A673 (cell line): Measurements from ENCODE around the gene MYH4. TPM values are rescaled to one million over a fixed set of nuclear protein-coding genes. Genes with fewer than 3 reads are reported as not detected.
A peak's percentile ranks its signal among the peaks of the same experiment; 100 is the strongest.

ENCODE experiments used
- Bru-seq: library from RNA; stranded (reverse); fragments of 400-500 nt; gene quantifications from one replicate; lab custom pipeline; 2021; lab: Mats Ljungman, UMichigan
- BruChase-seq, 2 experiments: library from RNA; stranded (reverse); fragments of 400-500 nt; gene quantifications; one replicate each; lab custom pipeline; 2021; lab: Mats Ljungman, UMichigan
- BruUV-seq: library from RNA; stranded (reverse); fragments of 400-500 nt; replicated peaks from 2 replicates; lab custom pipeline; 2021; lab: Mats Ljungman, UMichigan
- CTCF ChIA-PET: fragments of 300-600 bp; sonication (Branson Sonifier 250); formaldehyde crosslinking; loops from one replicate; lab custom pipeline; 2022; ENCODE audit warnings: antibody characterized with exemption; lab: Charles Lee
- POLR2A ChIA-PET: fragments of 300-600 bp; sonication (Branson Sonifier 250); formaldehyde crosslinking; loops from one replicate; lab custom pipeline; 2022; ENCODE audit warnings: antibody characterized with exemption; ENCODE audit not compliant: low non-redundant PET; lab: Charles Lee
- DNase-seq: peaks from one replicate; pipeline ENCODE4 v3.0.0-alpha.2; 2015; ENCODE audit warnings: low spot score
- H3K27ac ChIP-seq: fragments of 200-600 bp; sonication (generic); 2 replicates; pipeline ENCODE4 v1.5.1; 2016; ENCODE audit warnings: mixed run types, low read depth, mild to moderate bottlenecking, mixed read lengths, antibody characterized with exemption, low read length; ENCODE audit not compliant: poor library complexity, severe bottlenecking
- H3K27me3 ChIP-seq: fragments of 200-600 bp; sonication (generic); replicated peaks from 2 replicates; pipeline ENCODE4 v1.6.1; 2017; ENCODE audit warnings: mixed run types, low read depth, mild to moderate bottlenecking, mixed read lengths, antibody characterized with exemption, low read length; ENCODE audit not compliant: insufficient read depth, poor library complexity
- H3K36me3 ChIP-seq: fragments of 200-600 bp; sonication (generic); 2 replicates; pipeline ENCODE4 v1.6.1; 2016; ENCODE audit warnings: mixed run types, mild to moderate bottlenecking, mixed read lengths, antibody characterized with exemption, low read length; ENCODE audit not compliant: insufficient read depth, poor library complexity, severe bottlenecking
- H3K4me1 ChIP-seq: fragments of 200-600 bp; sonication (generic); 2 replicates; pipeline ENCODE4 v1.6.1; 2017; ENCODE audit warnings: mixed run types, mild to moderate bottlenecking, mixed read lengths, antibody characterized with exemption, low read length; ENCODE audit not compliant: insufficient read depth, poor library complexity, severe bottlenecking
- H3K4me3 ChIP-seq: fragments of 200-600 bp; sonication (generic); 2 replicates; pipeline ENCODE4 v1.5.1; 2016; ENCODE audit warnings: low read depth, mixed run types, mild to moderate bottlenecking, mixed read lengths, low read length; ENCODE audit not compliant: poor library complexity, severe bottlenecking
- H3K9me3 ChIP-seq: fragments of 200-600 bp; sonication (generic); 2 replicates; pipeline ENCODE4 v1.6.1; 2016; ENCODE audit warnings: mixed run types, low read depth, mild to moderate bottlenecking, mixed read lengths, antibody characterized with exemption, low read length; ENCODE audit not compliant: poor library complexity, severe bottlenecking
- CTCF ChIP-seq: fragments of 300-800, 200-600 bp; sonication (generic); conservative IDR thresholded peaks from 2 replicates; pipeline ENCODE4 v1.5.1; 2017; ENCODE audit warnings: low read depth, mild to moderate bottlenecking, antibody characterized with exemption, low read length, moderate library complexity, mixed read lengths
- EZH2 ChIP-seq: fragments of 200-600 bp; sonication (generic); IDR thresholded peaks from 2 replicates; pipeline ENCODE4 v1.6.1; 2017; ENCODE audit warnings: borderline replicate concordance, low read depth, mild to moderate bottlenecking, mixed read lengths, antibody characterized with exemption, low read length; ENCODE audit not compliant: poor library complexity, severe bottlenecking
- intact Hi-C: fragments of 100-400 bp; cut with micrococcal nuclease; formaldehyde crosslinking; loops from one replicate; pipeline ENCODE4 v1.10.0; 2022; ENCODE audit not compliant: unreplicated experiment
- long read RNA-seq: library from polyadenylated mRNA; stranded (forward); transcript quantifications from one replicate; pipeline ENCODE4 v2.0.0, GENCODE V29; 2022
- total RNA-seq: library from RNA; stranded (reverse); gene quantifications from 2 replicates; pipeline ENCODE4 v1.2.3, GENCODE V29; 2021

MYH4 gene
- total RNA-seq = 0.15 and 0.59 TPM in 2 replicates
- percentile 36 among the genes with signal in this experiment for Bru-seq, nascent RNA
- percentile 34 among the genes with signal in this experiment for BruChase-seq, experiment 1, labeled RNA remaining after a 2-hour chase
- percentile 26 among the genes with signal in this experiment for BruChase-seq, experiment 2, labeled RNA remaining after a 6-hour chase
- long read RNA-seq = 0 reads

- POLR2A ChIA-PET = no interaction called here
- H3K27me3 ChIP-seq = peaks cover 11% of the 10 kb centered on the region
- H3K27ac ChIP-seq = no peak within 1 kb of the TSS
- intact Hi-C loops = no loop called here
- DNase-seq = no peak
- BruUV-seq = no TSS peak
- H3K36me3 ChIP-seq = no peaks in the 10 kb centered on the region
- H3K9me3 ChIP-seq = no peaks in the 10 kb centered on the region
- TF ChIP-seq CTCF (no peak), EZH2 (no peak)
- CTCF ChIA-PET = no interaction called here
- H3K4me1 ChIP-seq = no peaks in the 10 kb centered on the region
- no peak within 1 kb of the TSS for H3K4me3 ChIP-seq
These were observed at the start of gene MYH4 for GRCh38 chr17:10469459-10469858. TSS of gene MYH4 (minus strand) at chr17:10469559. CDS start at chr17:10466745, 2,814 bp downstream.

GRCh38 chr17:10518271-10519037, 49.1 kb upstream of the MYH4 start, which contains the start of gene MYH1:
TSS of gene MYH1 (minus strand) at chr17:10518542. CDS start at chr17:10516642, 1,900 bp downstream.
- H3K4me3 ChIP-seq = no peak within 1 kb of the TSS
- intact Hi-C loops = no loop called here
- CTCF ChIA-PET = no interaction called here

GRCh38 chr17:10516638-10517037, 47.3 kb upstream of the MYH4 start:
- TF ChIP-seq CTCF (no peak), EZH2 (no peak)
- ChIA-PET CTCF (no interaction called here), POLR2A (no interaction called here)
- Histone ChIP-seq H3K36me3 (no peaks in the 10 kb centered on the region), H3K9me3 (no peaks in the 10 kb centered on the region), H3K27ac (no peak overlapping the region), H3K27me3 (peaks cover 26% of the 10 kb centered on the region), H3K4me1 (no peaks in the 10 kb centered on the region), H3K4me3 (no peak overlapping the region)
- intact Hi-C loops = no loop called here
- no TSS peak for BruUV-seq
- DNase-seq = no peak

More at GRCh38 chr17:10518271-10519037, 49.1 kb upstream of the MYH4 start, which contains the start of gene MYH1:
- DNase-seq = no peak
- Histone ChIP-seq H3K4me1 (no peaks in the 10 kb centered on the region), H3K27ac (no peak within 1 kb of the TSS), H3K27me3 (peaks cover 33% of the 10 kb centered on the region), H3K36me3 (no peaks in the 10 kb centered on the region), H3K9me3 (no peaks in the 10 kb centered on the region)
- BruUV-seq = no TSS peak
- POLR2A ChIA-PET = no interaction called here
- TF ChIP-seq CTCF (no peak), EZH2 (no peak)
